Activated T-cell treated with anti-CD3 and anti-CD28 coated beads, Interleukin-2, amount 50 U/mL, for 48 hours (primary cell): ENCODE results near the gene LRFN2.

ENCODE experiments used
- DNase-seq, 2 experiments: peaks; one replicate each; pipeline ENCODE4 v3.0.0-alpha.2; 2020

The LRFN2 gene

DNA sequence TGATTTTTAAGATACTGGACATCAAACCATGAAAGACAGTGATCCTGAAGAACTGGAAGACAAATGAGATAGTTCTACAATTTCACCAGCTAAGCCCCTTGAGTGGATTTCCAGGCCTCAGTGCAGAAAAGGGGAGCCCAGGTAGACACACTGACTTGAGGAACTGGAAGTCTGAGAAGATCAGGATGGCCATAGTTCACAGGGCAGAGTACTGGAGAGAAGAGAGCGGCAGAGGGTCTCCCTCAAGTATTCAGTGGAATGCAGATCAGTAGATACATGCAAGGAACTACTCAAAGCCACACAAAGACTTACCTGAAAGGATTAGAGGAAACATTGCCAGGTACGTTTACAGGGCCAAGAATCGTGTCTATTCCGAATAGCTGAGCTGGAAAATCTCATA is 224.3 kb downstream of the LRFN2 start:
- DNase-seq, result no peak

- DNase-seq, result no peak
These were observed 227.4 kb downstream of the LRFN2 start for GRCh38 chr6:40359808-40360207.

GRCh38 chr6:40358473-40359460 is 228.4 kb downstream of the LRFN2 start:
- no peak for DNase-seq

- peak; percentile 26 to 30 for DNase-seq
These were observed 230.8 kb downstream of the LRFN2 start for GRCh38 chr6:40356242-40356910.

- peak in 1 of 2 experiments; percentile 5 for DNase-seq
These were observed 231.6 kb downstream of the LRFN2 start for GRCh38 chr6:40355532-40355931.

DNA sequence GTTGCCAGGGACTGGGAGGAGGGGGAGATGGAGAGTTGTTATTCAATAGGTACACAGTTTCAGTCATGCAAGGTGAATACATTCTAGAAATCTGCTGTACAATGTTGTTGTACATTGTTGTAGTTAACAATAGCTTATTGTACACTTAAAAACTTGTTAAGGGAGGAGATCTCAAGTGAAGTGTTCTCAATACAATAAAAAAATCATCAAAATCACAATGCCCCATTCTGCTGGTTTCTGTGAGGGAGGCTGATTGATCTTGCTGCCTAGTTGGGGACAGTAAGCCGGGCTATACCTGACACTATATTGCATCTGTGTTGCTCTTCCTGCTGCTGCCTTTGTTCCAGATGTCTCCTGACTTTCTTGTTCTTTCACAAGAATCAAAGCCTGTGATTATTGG is 232.1 kb downstream of the LRFN2 start:
- DNase-seq, result no peak

DNA sequence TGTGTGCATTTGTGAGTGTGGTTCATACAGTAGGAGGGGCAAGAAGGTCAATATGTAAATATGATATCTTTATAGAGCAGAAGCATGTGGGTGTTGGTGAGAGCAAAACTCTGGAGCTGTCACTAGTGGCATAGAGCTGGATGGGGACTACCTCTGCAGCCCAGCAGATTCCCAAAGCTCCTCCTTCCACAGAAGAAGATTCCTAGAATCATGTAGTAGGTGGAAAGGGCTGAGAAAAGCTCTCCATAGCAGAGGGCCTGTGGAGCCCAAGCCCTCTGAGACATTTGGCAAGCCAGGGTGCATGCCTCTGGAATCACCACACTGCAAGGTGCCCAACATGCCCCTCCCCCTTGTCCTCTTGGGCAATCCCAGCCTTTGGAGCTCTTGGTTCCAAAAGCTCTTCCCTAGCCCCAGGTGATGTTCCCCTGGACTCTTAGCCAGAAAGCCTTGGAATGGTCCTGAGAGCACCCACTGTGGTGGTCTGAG is 233.2 kb downstream of the LRFN2 start:
- peak in 1 of 2 experiments; percentile 1 for DNase-seq

GRCh38 chr6:40353197-40353966 is 233.8 kb downstream of the LRFN2 start:
- peak in 1 of 2 experiments; percentile 4 for DNase-seq

DNA sequence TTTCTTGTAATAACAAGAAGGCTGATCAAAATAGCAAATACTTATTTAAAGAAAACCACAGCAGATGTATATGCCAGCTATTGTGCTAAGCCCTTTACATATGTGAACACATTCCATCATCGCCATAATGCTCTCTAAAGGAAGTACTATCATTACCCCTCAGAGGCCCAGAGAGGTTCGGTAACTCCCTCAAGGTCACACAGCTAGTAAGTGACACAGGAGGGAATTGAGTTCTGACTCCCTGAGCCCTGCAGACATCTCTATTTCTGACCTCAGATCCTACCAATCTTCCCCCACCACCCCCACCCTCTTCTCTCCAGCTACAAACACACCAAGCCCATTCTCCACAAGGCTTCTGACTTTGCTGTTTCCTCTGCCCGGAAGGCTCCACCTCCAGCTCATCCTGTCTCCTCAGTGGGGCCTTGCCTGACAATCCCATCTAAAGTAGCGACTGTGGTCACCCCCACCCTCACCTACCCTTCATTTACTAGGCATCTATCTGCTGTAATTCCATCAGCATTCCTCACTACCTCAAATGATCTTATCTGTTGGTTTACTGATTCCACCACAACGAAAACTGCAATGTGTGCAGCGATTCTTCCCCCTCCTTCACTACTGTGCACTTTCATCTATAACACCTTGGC is 234.5 kb downstream of the LRFN2 start:
- DNase-seq, result no peak

DNA sequence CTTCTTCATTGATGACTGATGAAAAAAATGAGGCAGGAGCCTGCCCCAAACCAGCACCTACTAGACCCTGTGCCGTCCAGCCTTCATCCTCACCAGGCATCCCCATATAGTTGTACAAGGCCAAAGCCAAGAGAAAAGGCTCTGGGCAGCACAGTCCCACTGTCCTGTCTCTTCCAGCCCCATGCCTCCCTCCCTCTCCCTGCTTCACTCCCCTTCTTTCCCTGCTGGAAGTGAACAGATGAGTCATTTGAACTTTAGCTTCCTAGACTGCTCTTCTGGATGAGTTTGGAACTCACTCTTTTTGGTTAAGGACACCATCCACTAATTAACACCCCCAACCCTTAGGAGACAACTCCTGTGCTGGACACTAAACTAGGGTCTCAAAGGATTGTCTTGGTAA is 235.2 kb downstream of the LRFN2 start:
- no peak for DNase-seq

GRCh38 chr6:40350747-40351217 is 236.4 kb downstream of the LRFN2 start:
- no peak for DNase-seq

- DNase-seq, result no peak
These were observed 237.0 kb downstream of the LRFN2 start for GRCh38 chr6:40349901-40350746.

DNA sequence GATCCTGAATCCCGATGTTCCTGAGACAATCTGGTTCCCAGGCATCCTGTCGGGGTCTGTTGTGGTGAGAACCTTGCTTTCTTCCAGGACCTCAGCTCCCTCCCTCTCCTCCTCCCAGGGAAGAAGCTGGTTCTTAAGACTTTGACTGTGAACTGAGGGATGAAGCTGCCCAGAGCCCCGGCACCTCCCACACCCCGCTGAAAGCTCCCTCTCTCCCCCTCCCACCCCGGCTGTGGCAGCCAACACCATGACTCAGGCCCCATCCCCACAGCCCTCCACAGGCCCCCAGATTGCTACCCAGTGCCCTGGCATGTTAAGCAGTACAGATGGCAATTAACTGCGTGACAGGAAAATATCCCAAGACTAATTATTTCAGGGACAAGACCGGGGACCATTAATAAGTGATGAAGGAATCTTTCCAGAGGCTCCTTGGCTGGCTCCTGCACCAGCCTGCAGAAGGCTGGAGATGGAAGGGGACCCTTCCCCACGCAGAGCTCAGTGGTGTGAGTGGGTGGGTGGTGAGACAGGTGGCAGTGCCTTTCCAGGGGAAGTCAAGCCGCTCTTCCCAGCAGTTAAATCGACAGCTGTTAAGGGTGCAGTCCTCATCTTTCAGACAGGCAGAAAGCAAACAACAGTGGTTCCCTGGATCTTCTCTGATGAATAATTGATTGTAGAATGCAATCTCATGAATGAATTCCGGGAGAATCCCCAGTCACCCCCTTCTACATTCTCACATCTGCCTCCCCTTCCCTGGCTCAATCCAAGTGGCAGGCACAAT is 237.9 kb downstream of the LRFN2 start:
- peak in 1 of 2 experiments; percentile 1 for DNase-seq

- DNase-seq, result no peak
These were observed 238.6 kb downstream of the LRFN2 start for GRCh38 chr6:40348591-40348990.

GRCh38 chr6:40347571-40348011 is 239.6 kb downstream of the LRFN2 start:
- DNase-seq, result no peak

- DNase-seq, result no peak
These were observed 240.9 kb downstream of the LRFN2 start for GRCh38 chr6:40346246-40346645.

DNA sequence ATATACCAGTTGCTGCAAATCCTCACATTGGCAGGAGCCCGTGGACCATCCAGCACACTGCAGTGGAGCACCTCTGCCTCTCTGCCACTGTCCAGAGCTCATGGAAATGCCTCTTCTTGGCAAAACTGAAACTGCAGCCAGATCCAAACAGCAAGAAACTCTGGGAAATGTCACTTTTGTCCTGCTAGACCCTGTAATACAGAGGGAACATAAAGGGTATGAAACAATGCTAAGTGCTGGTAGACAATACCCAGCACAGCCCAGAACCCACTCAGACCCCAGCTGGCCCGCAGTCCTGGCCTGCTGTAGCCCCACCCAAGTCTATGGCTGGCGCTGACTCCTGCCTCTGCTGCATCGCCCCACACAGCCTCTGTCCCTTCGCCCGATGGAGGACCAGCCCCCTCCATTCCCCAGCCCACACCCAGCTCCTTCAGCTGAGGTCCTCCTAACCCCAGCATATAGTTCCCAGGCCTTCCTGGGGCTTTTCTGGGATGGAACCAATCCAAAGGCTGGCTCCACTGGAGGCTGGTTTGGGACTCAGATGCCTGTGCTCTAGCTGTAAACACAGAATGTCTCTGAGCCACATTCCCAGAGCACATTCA is 242.5 kb downstream of the LRFN2 start:
- peak in 1 of 2 experiments; percentile 1 for DNase-seq

DNA sequence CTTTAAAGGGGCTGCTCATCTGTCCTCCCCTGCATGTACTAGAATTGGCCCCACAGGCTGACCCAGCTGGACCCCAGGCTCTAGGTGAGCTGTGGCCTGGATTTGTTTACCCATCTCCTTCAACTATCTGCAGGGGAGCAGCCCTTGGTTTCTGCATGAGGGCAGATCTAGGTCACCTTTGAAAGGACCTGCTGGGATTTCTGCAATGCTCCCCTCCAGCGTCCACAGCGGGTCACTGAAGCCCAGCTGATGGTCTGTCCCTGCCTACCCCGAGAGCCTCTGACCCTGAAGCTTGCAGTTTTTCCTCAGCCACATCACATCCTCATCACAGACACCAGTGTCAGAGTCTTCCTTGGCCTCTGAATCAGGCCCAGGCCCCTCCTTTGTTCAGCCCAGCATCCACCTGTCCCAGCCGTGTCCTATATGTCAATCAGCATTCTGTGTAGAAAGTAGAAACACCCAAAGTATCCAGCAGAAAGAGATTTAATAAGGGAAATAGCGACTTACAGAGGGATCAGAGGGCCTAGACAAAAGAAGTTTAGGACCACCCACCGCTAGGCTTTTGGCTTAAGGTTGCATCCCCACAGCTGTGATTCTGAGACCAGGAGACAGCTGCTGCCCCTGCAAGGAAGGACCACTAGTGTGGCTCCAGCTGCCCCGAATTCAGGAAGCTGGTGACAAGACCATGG is 243.1 kb downstream of the LRFN2 start:
- DNase-seq, result no peak

DNA sequence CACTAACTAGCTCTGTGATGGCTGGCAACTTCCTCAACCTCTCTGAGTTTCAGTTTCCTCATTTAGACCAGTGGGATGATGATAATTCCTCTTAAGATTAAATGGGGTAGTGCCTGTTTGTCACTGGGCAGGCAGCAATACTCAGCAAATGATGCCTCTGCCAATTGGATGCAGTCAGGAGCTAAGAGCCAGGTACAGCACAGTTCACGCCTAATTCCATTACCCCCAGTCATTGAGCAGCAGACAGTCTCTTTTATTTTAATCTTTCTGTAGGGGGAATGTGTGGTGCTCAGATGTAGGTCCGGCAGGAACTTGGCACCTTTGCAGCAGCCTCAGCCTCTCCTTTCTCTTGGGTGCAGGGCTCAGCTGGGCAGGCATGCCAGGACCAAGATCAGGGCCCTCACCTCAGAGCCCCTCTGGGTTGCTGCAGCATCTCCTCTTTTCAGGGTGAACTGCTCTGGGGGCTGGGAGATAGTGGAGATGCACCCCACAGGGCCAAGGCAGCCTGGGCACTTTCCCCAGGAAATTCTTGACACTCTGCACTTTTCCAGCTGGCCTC is 243.8 kb downstream of the LRFN2 start:
- DNase-seq, result no peak
